Activated CD4-positive, alpha-beta memory T cell treated with anti-CD3 and anti-CD28 coated beads, Interleukin-2, amount 10 ng/mL, durations not matched to agents 7 days and 5 days (primary cell): Measurements from ENCODE around the gene ELMOD2. TPM values are rescaled to one million over a fixed set of nuclear protein-coding genes. Genes with fewer than 3 reads are reported as not detected.
A peak's percentile ranks its signal among the peaks of the same experiment; 100 is the strongest.
"Not testable (repeated sequence)": the region's sequence is repeated elsewhere in the genome, so short reads cannot be mapped to it uniquely, and the experiment has no call there.

ENCODE experiments used
- CTCF ChIA-PET: fragments of 350-600 bp; sonication (Branson Sonifier 250); formaldehyde crosslinking; loops from one replicate; lab custom pipeline; 2021; ENCODE audit warnings: antibody characterized with exemption, inconsistent platforms; lab: Charles Lee
- POLR2A ChIA-PET: fragments of 350-600 bp; sonication (Branson Sonifier 250); formaldehyde crosslinking; loops from one replicate; lab custom pipeline; 2021; ENCODE audit warnings: antibody characterized with exemption; lab: Charles Lee
- DNase-seq: peaks from one replicate; pipeline ENCODE4 v3.0.0-alpha.2; 2020
- H3K27ac Mint-ChIP-seq: one replicate; pipeline ENCODE4 v1.8.0; 2021; ENCODE audit warnings: mild to moderate bottlenecking, mixed read lengths
- H3K27me3 Mint-ChIP-seq: one replicate; pipeline ENCODE4 v1.8.0; 2021; ENCODE audit warnings: mixed read lengths
- H3K36me3 Mint-ChIP-seq: one replicate; pipeline ENCODE4 v1.8.0; 2021; ENCODE audit warnings: low read depth, mixed read lengths
- H3K4me1 Mint-ChIP-seq: one replicate; pipeline ENCODE4 v1.8.0; 2021; ENCODE audit warnings: mixed read lengths
- H3K4me3 Mint-ChIP-seq: one replicate; pipeline ENCODE4 v1.8.0; 2021; ENCODE audit warnings: mild to moderate bottlenecking, mixed read lengths
- H3K9me3 Mint-ChIP-seq: one replicate; pipeline ENCODE4 v1.8.0; 2021; ENCODE audit warnings: mixed read lengths
- total RNA-seq, 2 experiments: library from RNA; stranded (reverse); gene quantifications; one replicate each; pipeline ENCODE4 v1.2.3, GENCODE V29; 2021

The ELMOD2 gene, protein sequence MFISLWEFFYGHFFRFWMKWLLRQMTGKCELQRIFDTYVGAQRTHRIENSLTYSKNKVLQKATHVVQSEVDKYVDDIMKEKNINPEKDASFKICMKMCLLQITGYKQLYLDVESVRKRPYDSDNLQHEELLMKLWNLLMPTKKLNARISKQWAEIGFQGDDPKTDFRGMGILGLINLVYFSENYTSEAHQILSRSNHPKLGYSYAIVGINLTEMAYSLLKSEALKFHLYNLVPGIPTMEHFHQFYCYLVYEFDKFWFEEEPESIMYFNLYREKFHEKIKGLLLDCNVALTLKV
- 10 to 100 TPM; 17.0 to 19.3 TPM for total RNA-seq

DNA sequence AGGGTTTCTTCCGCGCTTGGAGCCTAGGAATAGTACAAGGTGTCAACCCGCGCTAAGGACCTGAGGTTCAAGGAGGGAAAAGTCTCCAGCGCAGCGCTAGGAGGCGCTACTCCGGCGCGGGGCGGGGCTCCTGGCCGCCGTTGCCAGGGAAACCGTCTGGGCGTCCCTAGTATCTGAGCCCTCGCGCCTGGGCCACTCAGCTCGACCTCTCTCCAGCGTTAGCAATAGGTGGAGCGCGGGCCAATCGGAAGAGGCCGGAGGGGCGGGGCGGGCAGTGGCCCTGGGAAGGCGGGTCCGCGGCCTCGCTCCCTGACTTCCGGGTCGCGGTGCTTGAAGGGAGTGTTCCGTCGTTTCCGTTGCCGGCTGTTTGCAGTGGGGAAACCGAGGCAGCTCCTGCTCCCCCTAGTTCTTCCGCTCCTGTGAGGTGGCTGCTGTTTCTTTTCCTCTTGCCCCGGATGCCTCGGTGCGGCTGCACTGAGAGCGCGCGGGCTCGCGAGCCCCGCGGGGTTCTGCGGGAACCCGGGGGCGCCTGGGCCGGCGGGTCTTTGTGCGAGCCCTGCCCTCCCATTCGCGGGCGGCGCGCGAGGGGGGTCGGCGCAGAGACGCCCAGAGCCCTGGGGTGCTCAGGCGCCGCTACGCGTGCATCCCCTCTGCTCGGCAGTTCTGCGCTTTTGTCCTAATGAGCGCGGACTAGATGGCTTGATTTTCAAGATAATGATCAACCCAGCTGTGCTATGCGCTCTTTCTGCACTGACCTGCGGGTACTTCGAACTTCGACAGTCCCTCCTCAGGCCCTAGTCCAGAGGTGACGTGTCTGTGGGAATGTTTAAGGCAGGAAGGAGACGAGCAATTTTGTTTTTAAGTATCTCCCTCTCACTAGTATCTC lies at the start of gene ELMOD2:
ELMOD2 (plus strand) TSS at position 312 of the 886 bp plus-strand sequence. CDS start 1,261 bp downstream, outside the sequence.
- Mint-ChIP-seq H3K27ac (peak within 1 kb of the TSS; percentile 52), H3K4me1 (peaks cover 21% of the 10 kb centered on the region), H3K27me3 (no peaks in the 10 kb centered on the region), H3K4me3 (peak within 1 kb of the TSS; percentile 81), H3K36me3 (peaks cover 17% of the 10 kb centered on the region), H3K9me3 (no peaks in the 10 kb centered on the region)
- ChIA-PET POLR2A (interaction anchor here (0.6 to 1.8 kb wide), 8 partner anchors 13 to 1482 kb away, joined by 3 to 12 read pairs (median 4); partner anchors contain the start of gene SCOC), CTCF (interaction anchor here (0.7 to 2.8 kb wide), 14 partner anchors 9 to 164 kb away, joined by 3 to 36 read pairs (median 4); partner anchors contain the start of genes MGAT4D and SCOC)
- peak; percentile 98 for DNase-seq

DNA sequence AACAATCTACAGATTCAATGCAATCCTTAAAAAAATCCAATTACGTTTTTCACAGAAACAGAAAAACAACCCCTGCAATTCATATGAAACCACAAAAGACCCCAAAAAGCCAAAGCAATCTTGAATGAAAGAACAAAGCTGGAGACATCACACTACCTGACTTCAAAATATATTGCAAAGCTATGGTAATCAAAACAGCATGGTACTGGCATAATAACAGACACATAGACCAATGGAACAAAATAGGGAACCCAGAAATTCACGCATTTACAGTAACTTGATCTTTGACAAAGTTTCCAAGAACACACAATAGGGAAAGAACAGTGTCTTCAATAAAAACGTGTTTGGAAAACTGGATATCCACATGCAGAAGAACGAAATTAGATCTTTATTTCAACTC lies 40.5 kb upstream of the ELMOD2 start:
- peaks cover 2% of the 10 kb centered on the region for H3K9me3 Mint-ChIP-seq
- no peaks in the 10 kb centered on the region for H3K4me1 Mint-ChIP-seq
- CTCF ChIA-PET: no interaction called here
- POLR2A ChIA-PET: no interaction called here
- no peaks in the 10 kb centered on the region for H3K36me3 Mint-ChIP-seq
- H3K27me3 Mint-ChIP-seq: peaks cover 5% of the 10 kb centered on the region
- H3K27ac Mint-ChIP-seq: no peak overlapping the region
- no peak for DNase-seq
- H3K4me3 Mint-ChIP-seq: no peak overlapping the region

- ChIA-PET POLR2A (no interaction called here), CTCF (no interaction called here)
- Mint-ChIP-seq H3K4me1 (no peaks in the 10 kb centered on the region), H3K36me3 (no peaks in the 10 kb centered on the region), H3K27me3 (peaks cover 3% of the 10 kb centered on the region), H3K4me3 (no peak overlapping the region), H3K9me3 (peaks cover 2% of the 10 kb centered on the region), H3K27ac (no peak overlapping the region)
- DNase-seq: no peak
Measured at GRCh38 chr4:140485939-140486338, 38.0 kb upstream of the ELMOD2 start.

DNA sequence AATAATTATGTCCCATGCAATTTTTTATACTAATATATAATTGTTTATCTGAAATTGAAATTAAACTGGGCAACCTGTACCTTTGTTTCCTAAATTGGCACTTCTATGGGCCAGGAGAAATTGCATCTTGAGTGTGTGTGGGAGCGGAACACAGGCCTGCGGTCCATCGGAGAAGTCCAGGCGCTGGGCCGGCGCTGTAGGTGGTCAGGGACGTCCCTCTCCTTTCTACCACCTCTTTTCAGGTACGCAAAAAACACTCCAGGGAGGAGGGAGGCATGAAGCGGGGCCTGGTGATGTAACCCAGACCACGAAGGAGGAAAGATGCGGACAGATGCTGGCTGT lies 26.6 kb upstream of the ELMOD2 start:
- peaks cover 50% of the 10 kb centered on the region for H3K27me3 Mint-ChIP-seq
- H3K36me3 Mint-ChIP-seq: no peaks in the 10 kb centered on the region
- no peaks in the 10 kb centered on the region for H3K4me1 Mint-ChIP-seq
- CTCF ChIA-PET: no interaction called here
- H3K9me3 Mint-ChIP-seq: no peaks in the 10 kb centered on the region
- no peak overlapping the region for H3K4me3 Mint-ChIP-seq
- POLR2A ChIA-PET: no interaction called here
- no peak overlapping the region for H3K27ac Mint-ChIP-seq
- no peak for DNase-seq

- H3K27me3 Mint-ChIP-seq: peaks cover 53% of the 10 kb centered on the region
- H3K36me3 Mint-ChIP-seq: no peaks in the 10 kb centered on the region
- DNase-seq: no peak
- H3K4me3 Mint-ChIP-seq: no peak within 1 kb of the TSS
- CTCF ChIA-PET: interaction anchor here (1.2 kb wide), 1 partner anchor 26 kb away, joined by 3 read pairs; the partner anchor contains the start of gene ELMOD2
- H3K9me3 Mint-ChIP-seq: no peaks in the 10 kb centered on the region
- H3K27ac Mint-ChIP-seq: no peak within 1 kb of the TSS
- H3K4me1 Mint-ChIP-seq: no peaks in the 10 kb centered on the region
- POLR2A ChIA-PET: interaction anchor here (0.5 kb wide), 1 partner anchor 373 kb away, joined by 3 read pairs; no protein-coding TSS in a partner anchor
Measured at GRCh38 chr4:140497747-140498636, 26.0 kb upstream of the ELMOD2 start, which contains the start of gene MGAT4D. TSS of gene MGAT4D (minus strand) at chr4:140498293. CDS start at chr4:140498222, 71 bp downstream.

DNA sequence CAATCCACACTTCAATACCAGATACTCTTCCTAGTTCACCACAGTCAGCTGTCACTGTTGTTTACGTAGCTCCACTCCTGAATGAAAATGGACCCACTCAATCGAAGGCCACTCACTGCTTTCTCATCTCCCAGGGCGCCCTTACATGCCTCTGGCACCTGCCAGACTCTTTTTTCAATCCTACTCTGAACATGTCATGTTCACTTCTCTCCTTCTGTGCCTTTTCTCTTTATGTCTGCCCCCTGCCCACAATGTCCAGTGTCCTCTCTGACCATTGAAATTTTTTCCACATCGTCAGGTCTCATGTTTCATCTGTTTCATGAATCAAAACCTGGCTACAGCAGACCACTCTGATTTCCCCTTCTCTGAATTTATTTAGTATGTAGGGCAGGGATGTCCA lies 24.6 kb upstream of the ELMOD2 start:
- Mint-ChIP-seq H3K36me3 (no peaks in the 10 kb centered on the region), H3K27ac (no peak overlapping the region), H3K9me3 (no peaks in the 10 kb centered on the region), H3K27me3 (peaks cover 57% of the 10 kb centered on the region), H3K4me3 (no peak overlapping the region), H3K4me1 (no peaks in the 10 kb centered on the region)
- DNase-seq: no peak
- ChIA-PET POLR2A (no interaction called here), CTCF (interaction anchor here (1.1 kb wide), 1 partner anchor 139 kb away, joined by 3 read pairs; no protein-coding TSS in a partner anchor)

- ChIA-PET CTCF (interaction anchor here (0.6 kb wide), 1 partner anchor 79 kb away, joined by 3 read pairs; no protein-coding TSS in a partner anchor), POLR2A (no interaction called here)
- Mint-ChIP-seq H3K4me1 (no peaks in the 10 kb centered on the region), H3K36me3 (no peaks in the 10 kb centered on the region), H3K27me3 (peaks cover 33% of the 10 kb centered on the region), H3K4me3 (no peak overlapping the region), H3K27ac (no peak overlapping the region), H3K9me3 (no peaks in the 10 kb centered on the region)
- no peak for DNase-seq
Measured at GRCh38 chr4:140504261-140504660, 19.7 kb upstream of the ELMOD2 start.

- POLR2A ChIA-PET, H3K9me3 Mint-ChIP-seq, H3K4me1 Mint-ChIP-seq, DNase-seq, CTCF ChIA-PET, H3K27ac Mint-ChIP-seq, H3K36me3 Mint-ChIP-seq, H3K4me3 Mint-ChIP-seq: not testable (repeated sequence)
- H3K27me3 Mint-ChIP-seq: peaks cover 34% of the 10 kb centered on the region
Measured at GRCh38 chr4:140513765-140514164, 10.2 kb upstream of the ELMOD2 start.

DNA sequence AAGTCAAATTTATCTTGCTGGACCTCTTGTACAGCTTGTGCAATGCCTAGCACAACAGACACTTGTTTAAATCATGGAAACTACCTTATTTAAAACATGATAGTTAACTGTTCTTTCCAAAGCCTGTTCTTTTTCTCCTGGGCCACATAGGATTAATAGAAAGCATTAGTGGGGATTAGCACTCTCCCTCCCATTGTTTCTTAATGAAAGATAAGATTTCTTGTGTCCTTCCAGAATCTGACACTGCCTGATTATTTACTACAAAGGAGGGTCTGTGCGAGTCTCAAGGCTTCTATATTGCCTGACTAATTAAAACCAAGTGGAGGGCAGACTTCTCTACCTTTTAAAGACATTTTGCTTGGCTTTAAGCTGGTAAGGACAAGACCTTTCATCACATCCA lies 8.5 kb upstream of the ELMOD2 start:
- CTCF ChIA-PET: interaction anchor here (0.6 to 2.2 kb wide), 2 partner anchors 9 to 710 kb away, joined by 3 to 7 read pairs; partner anchors contain the start of gene ELMOD2

GRCh38 chr4:140523370-140523856 lies 555 bp upstream of the ELMOD2 start:
- Mint-ChIP-seq H3K9me3 (no peaks in the 10 kb centered on the region), H3K27ac (peak overlapping the region; percentile 52), H3K27me3 (no peaks in the 10 kb centered on the region), H3K4me1 (peaks cover 21% of the 10 kb centered on the region), H3K4me3 (peak overlapping the region; percentile 81), H3K36me3 (peaks cover 16% of the 10 kb centered on the region)
- CTCF ChIA-PET: interaction anchor here (1.0 to 2.8 kb wide), 9 partner anchors 8 to 160 kb away, joined by 3 to 36 read pairs (median 4); partner anchors contain the start of gene SCOC
- no peak for DNase-seq
- POLR2A ChIA-PET: interaction anchor here (0.6 to 1.8 kb wide), 6 partner anchors 14 to 1481 kb away, joined by 3 to 12 read pairs (median 5); partner anchors contain the start of gene SCOC

More for the DNA sequence above, 8.5 kb upstream of the ELMOD2 start:
- POLR2A ChIA-PET: no interaction called here
- H3K4me3 Mint-ChIP-seq: no peak overlapping the region
- H3K36me3 Mint-ChIP-seq: no peaks in the 10 kb centered on the region
- peaks cover 22% of the 10 kb centered on the region for H3K27me3 Mint-ChIP-seq
- H3K4me1 Mint-ChIP-seq: no peaks in the 10 kb centered on the region
- H3K27ac Mint-ChIP-seq: no peak overlapping the region
- H3K9me3 Mint-ChIP-seq: no peaks in the 10 kb centered on the region
- DNase-seq: no peak

- H3K36me3 Mint-ChIP-seq: peaks cover 26% of the 10 kb centered on the region
- H3K27ac Mint-ChIP-seq: no peak overlapping the region
- no peak overlapping the region for H3K4me3 Mint-ChIP-seq
- ChIA-PET CTCF (no interaction called here), POLR2A (no interaction called here)
- H3K4me1 Mint-ChIP-seq: peaks cover 12% of the 10 kb centered on the region
- DNase-seq: no peak
- no peaks in the 10 kb centered on the region for H3K27me3 Mint-ChIP-seq
- no peaks in the 10 kb centered on the region for H3K9me3 Mint-ChIP-seq
Measured at GRCh38 chr4:140529434-140529833, 5.5 kb downstream of the ELMOD2 start.
